SK-N-SH treated with all-trans-retinoic acid at 6 μM for 48 hours (cell line): ENCODE results near the gene CD3G.

Source experiments
- ISL1 ChIP-seq: fragments of 250-450 bp; sonication (Bioruptor Pico); IDR thresholded peaks from 2 replicates; pipeline ENCODE4 v2.1.2; 2022; ENCODE audit warnings: mild to moderate bottlenecking, moderate library complexity
- PPARA ChIP-seq: fragments of 250-450 bp; sonication (Bioruptor Pico); IDR thresholded peaks from 2 replicates; pipeline ENCODE4 v1.5.0; 2020; ENCODE audit warnings: mild to moderate bottlenecking, borderline replicate concordance
- RARB ChIP-seq: fragments of 250-450 bp; sonication (Bioruptor Pico); IDR thresholded peaks from 2 replicates; pipeline ENCODE4 v1.8.0; 2021; ENCODE audit warnings: mild to moderate bottlenecking, moderate library complexity
- ZFP30 ChIP-seq: fragments of 450-650 bp; formaldehyde crosslinking; IDR thresholded peaks from 2 replicates; pipeline ENCODE4 v1.5.0; 2022; ENCODE audit warnings: mild to moderate bottlenecking, moderate library complexity
- TF ChIP-seq, protein P1 (sequence below): fragments of 250-450 bp; sonication (Bioruptor Pico); IDR thresholded peaks from 2 replicates; pipeline ENCODE4 v1.5.1; 2021; ENCODE audit warnings: mild to moderate bottlenecking, moderate library complexity

DNA sequence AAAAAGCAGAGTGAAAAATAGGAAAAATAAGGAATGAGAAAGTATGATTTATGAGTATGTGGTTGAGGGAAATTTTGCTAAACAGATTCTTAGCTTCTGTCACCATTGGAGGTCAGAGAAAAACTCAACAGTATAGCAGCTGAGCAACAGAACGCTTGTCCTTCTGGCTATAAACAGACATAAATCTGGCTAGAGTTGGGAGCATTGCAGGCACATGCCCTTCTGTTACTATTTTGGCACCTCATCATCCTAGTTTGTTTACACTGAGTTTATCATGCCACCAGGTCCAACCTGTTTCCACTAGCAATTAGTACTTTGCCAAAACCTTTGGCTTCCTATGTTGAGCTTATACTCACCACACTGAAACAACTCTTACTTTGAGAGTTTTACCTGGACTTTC is 22.1 kb downstream of the CD3G start:
- TF ChIP-seq ZFP30 (no peak), ISL1 (no peak), RARB (CRISPR knock-in tag) (no peak), PPARA (CRISPR knock-in tag) (no peak)
- TF ChIP-seq, protein P1, sequence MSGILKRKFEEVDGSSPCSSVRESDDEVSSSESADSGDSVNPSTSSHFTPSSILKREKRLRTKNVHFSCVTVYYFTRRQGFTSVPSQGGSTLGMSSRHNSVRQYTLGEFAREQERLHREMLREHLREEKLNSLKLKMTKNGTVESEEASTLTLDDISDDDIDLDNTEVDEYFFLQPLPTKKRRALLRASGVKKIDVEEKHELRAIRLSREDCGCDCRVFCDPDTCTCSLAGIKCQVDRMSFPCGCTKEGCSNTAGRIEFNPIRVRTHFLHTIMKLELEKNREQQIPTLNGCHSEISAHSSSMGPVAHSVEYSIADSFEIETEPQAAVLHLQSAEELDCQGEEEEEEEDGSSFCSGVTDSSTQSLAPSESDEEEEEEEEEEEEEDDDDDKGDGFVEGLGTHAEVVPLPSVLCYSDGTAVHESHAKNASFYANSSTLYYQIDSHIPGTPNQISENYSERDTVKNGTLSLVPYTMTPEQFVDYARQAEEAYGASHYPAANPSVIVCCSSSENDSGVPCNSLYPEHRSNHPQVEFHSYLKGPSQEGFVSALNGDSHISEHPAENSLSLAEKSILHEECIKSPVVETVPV (CRISPR knock-in tag): no peak
